GM10266 (cell line): ENCODE data around the gene MYO5C.

Source experiments
- DNase-seq: peaks from one replicate; pipeline ENCODE4 v3.0.0; 2012; ENCODE audit errors: extremely low spot score
- CTCF ChIP-seq: IDR thresholded peaks from 2 replicates; pipeline ENCODE4 v1.5.1; 2012; ENCODE audit warnings: mild to moderate bottlenecking, low read depth; ENCODE audit not compliant: control insufficient read depth, insufficient read depth; ENCODE audit errors: missing control alignments

The MYO5C gene

GRCh38 chr15:52295421-52296001, at the start of gene MYO5C:
MYO5C (minus strand) TSS chr15:52295804; CDS start chr15:52295636, 168 bp downstream.
- TF ChIP-seq CTCF: no peak
- DNase-seq: no peak

GRCh38 chr15:52344592-52344991, 49.0 kb upstream of the MYO5C start:
- TF ChIP-seq CTCF: no peak
- no peak for DNase-seq

- no peak for TF ChIP-seq CTCF
- no peak for DNase-seq
These were observed 48.2 kb upstream of the MYO5C start for GRCh38 chr15:52343831-52344230.

- no peak for TF ChIP-seq CTCF
- DNase-seq: no peak
These were observed 44.5 kb upstream of the MYO5C start for GRCh38 chr15:52340093-52340492.

GRCh38 chr15:52338891-52339290, 43.3 kb upstream of the MYO5C start:
- no peak for DNase-seq
- TF ChIP-seq CTCF: no peak

- no peak for TF ChIP-seq CTCF
- DNase-seq: no peak
These were observed 42.5 kb upstream of the MYO5C start for GRCh38 chr15:52338058-52338457.

GRCh38 chr15:52337198-52337853, 41.7 kb upstream of the MYO5C start:
- TF ChIP-seq CTCF: no peak
- no peak for DNase-seq
